ENCODE data around the gene LPIN3.

Gene LPIN3

GRCh38 chr20:41349943-41350342 lies 9.3 kb downstream of the LPIN3 start:
- no peak for DNase-seq (ENCODE audit: low read depth in 1 of 2, low spot score in 1 of 2)

GRCh38 chr20:41350408-41350962 lies 9.9 kb downstream of the LPIN3 start:
- DNase-seq (ENCODE audit: low read depth in 1 of 2, low spot score in 1 of 2) = no peak

GRCh38 chr20:41352106-41352505 lies 11.5 kb downstream of the LPIN3 start:
- DNase-seq (ENCODE audit: low read depth in 1 of 2, low spot score in 1 of 2) = no peak

GRCh38 chr20:41352666-41353065 lies 12.0 kb downstream of the LPIN3 start:
- no peak for DNase-seq (ENCODE audit: low read depth in 1 of 2, low spot score in 1 of 2)

- no peak for DNase-seq (ENCODE audit: low read depth in 1 of 2, low spot score in 1 of 2)
These were observed 12.9 kb downstream of the LPIN3 start for GRCh38 chr20:41353530-41353929.

- no peak for DNase-seq (ENCODE audit: low read depth in 1 of 2, low spot score in 1 of 2)
These were observed 14.6 kb downstream of the LPIN3 start for GRCh38 chr20:41355192-41355591.

- no peak for DNase-seq (ENCODE audit: low read depth in 1 of 2, low spot score in 1 of 2)
These were observed 15.1 kb downstream of the LPIN3 start for GRCh38 chr20:41355598-41356203.

GRCh38 chr20:41356951-41357350 lies 16.3 kb downstream of the LPIN3 start:
- no peak for DNase-seq (ENCODE audit: low read depth in 1 of 2, low spot score in 1 of 2)

GRCh38 chr20:41357424-41358163 lies 17.0 kb downstream of the LPIN3 start:
- DNase-seq (ENCODE audit: low read depth in 1 of 2, low spot score in 1 of 2) = no peak

- no peak for DNase-seq (ENCODE audit: low read depth in 1 of 2, low spot score in 1 of 2)
These were observed 17.6 kb downstream of the LPIN3 start for GRCh38 chr20:41358230-41358629.

- DNase-seq (ENCODE audit: low read depth in 1 of 2, low spot score in 1 of 2) = no peak
These were observed 18.1 kb downstream of the LPIN3 start for GRCh38 chr20:41358717-41359116.

GRCh38 chr20:41359541-41360011 lies 19.0 kb downstream of the LPIN3 start:
- no peak for DNase-seq (ENCODE audit: low read depth in 1 of 2, low spot score in 1 of 2)

- DNase-seq (ENCODE audit: low read depth in 1 of 2, low spot score in 1 of 2) = no peak
These were observed 20.5 kb downstream of the LPIN3 start for GRCh38 chr20:41360831-41361756.

GRCh38 chr20:41361757-41362747 lies 21.4 kb downstream of the LPIN3 start:
- DNase-seq (ENCODE audit: low read depth in 1 of 2, low spot score in 1 of 2) = no peak

- no peak for DNase-seq (ENCODE audit: low read depth in 1 of 2, low spot score in 1 of 2)
These were observed 22.1 kb downstream of the LPIN3 start for GRCh38 chr20:41362748-41363140.

- no peak for DNase-seq (ENCODE audit: low read depth in 1 of 2, low spot score in 1 of 2)
These were observed 23.0 kb downstream of the LPIN3 start for GRCh38 chr20:41363601-41364000.

- DNase-seq (ENCODE audit: low read depth in 1 of 2, low spot score in 1 of 2) = no peak
These were observed 23.7 kb downstream of the LPIN3 start for GRCh38 chr20:41364236-41364855.

- no peak for DNase-seq (ENCODE audit: low read depth in 1 of 2, low spot score in 1 of 2)
These were observed 24.5 kb downstream of the LPIN3 start for GRCh38 chr20:41364967-41365765.

All from activated CD4-positive, alpha-beta T cell treated with anti-CD3 and anti-CD28 coated beads, Interleukin-2, amount 50 U/mL, for 24 hours (primary cell).